Measurements from ENCODE around the gene FCHSD2. TPM values are rescaled to one million over a fixed set of nuclear protein-coding genes. Genes with fewer than 3 reads are reported as not detected.

FCHSD2 gene
- total RNA-seq, 1 donor = 34.0 TPM

DNA sequence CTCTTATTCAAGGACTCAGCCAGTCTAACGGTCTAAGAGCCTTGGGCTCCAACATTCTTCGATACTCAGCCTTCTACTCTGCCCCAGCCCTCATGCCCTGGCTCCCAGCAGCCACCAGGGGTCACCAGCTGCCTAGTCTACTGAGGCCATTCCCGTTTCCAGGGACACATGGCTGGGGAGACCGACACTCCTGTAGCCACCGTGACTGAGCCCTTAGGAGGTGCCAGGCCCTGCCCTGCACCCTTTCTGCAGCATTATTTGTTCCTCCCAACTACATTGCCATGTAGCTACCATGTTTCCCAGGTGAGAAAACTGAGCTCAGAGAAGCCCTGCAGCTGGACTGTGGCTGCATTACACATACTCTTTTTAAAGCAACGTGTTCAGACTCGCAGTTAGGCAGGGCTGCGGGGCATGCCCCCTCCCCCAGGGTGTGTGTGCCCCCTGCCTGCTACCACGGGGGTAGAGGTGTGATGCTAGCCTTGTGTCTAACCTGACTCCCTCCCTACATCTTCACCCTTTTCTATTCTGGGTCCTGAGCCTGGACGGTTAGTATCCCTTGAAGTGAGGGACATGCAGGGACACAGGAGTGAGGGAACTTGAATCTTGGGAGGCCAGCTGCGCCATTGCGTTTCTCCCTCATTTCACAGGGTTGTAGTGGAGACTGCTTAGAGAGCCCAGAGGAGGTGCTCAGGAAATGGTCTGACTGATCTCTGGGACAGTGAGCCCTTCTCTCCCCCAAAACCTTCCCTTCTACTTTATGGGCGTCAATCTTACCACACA, 310.4 kb downstream of the FCHSD2 start:
- peaks cover 10% of the 10 kb centered on the region for H3K36me3 ChIP-seq (ENCODE audit: insufficient read depth, low read length)
- TF ChIP-seq, protein P1, sequence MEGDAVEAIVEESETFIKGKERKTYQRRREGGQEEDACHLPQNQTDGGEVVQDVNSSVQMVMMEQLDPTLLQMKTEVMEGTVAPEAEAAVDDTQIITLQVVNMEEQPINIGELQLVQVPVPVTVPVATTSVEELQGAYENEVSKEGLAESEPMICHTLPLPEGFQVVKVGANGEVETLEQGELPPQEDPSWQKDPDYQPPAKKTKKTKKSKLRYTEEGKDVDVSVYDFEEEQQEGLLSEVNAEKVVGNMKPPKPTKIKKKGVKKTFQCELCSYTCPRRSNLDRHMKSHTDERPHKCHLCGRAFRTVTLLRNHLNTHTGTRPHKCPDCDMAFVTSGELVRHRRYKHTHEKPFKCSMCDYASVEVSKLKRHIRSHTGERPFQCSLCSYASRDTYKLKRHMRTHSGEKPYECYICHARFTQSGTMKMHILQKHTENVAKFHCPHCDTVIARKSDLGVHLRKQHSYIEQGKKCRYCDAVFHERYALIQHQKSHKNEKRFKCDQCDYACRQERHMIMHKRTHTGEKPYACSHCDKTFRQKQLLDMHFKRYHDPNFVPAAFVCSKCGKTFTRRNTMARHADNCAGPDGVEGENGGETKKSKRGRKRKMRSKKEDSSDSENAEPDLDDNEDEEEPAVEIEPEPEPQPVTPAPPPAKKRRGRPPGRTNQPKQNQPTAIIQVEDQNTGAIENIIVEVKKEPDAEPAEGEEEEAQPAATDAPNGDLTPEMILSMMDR (IDR thresholded peaks at IDR 0.05; ENCODE audit: extremely low read depth, low read depth, low read length) = peak; percentile 95
- H4K20me1 ChIP-seq (ENCODE audit: insufficient read depth, low read length) = no peaks in the 10 kb centered on the region
- H3K4me1 ChIP-seq (ENCODE audit: insufficient read depth, low read length) = peaks cover 35% of the 10 kb centered on the region
- H3K27me3 ChIP-seq (ENCODE audit: insufficient read depth, low read length) = no peaks in the 10 kb centered on the region
- H3K4me2 ChIP-seq (ENCODE audit: insufficient read depth, low read length) = no peak overlapping the region
- DNase-seq (ENCODE audit: insufficient read length, low spot score, missing footprints) = peak; percentile 92
- H3K79me2 ChIP-seq (ENCODE audit: insufficient read depth, low read length) = no peaks in the 10 kb centered on the region
- H3K9me3 ChIP-seq (ENCODE audit: low read depth, low read length) = no peaks in the 10 kb centered on the region
- H2AFZ ChIP-seq (ENCODE audit: low read length) = no peak overlapping the region
- H3K27ac ChIP-seq (ENCODE audit: low read depth, low read length) = no peak overlapping the region
- H3K4me3 ChIP-seq (ENCODE audit: insufficient read depth, low read length) = no peak overlapping the region

DNA sequence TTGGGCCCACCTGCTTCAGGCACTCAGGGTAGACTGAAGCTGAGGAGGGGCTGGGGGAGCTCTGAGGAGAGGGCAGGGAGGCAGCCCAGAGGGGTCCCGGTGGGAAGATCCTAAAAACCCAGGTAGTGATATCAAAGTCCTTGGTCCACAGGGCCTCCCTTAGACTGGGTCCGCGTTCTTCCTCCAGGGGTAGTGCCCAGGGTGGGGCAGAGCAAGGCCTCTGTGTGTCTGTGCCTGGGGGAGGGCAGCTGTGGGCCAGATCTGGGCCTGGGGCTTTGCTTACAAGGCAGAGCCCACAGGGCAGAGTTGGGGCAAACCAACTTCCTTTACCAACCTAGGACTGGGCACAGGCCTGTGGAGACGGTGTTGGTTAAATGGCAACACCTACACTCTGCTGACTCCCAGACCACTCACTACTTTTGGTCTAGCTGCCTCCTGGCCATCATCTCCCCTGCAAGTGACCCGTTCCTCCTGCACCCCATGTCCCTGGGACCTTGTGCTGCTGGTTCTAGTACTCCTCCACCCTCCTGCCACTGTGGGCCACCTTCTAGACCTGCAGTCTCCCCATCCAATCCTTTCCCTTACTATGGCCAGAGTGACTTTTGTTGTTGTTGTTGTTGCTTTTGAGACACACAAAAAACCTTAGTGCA, 312.1 kb downstream of the FCHSD2 start:
- TF ChIP-seq, protein P1 (IDR thresholded peaks at IDR 0.05; ENCODE audit: extremely low read depth, low read depth, low read length) = no peak
- peak; percentile 10 for DNase-seq (ENCODE audit: insufficient read length, low spot score, missing footprints)
- no peaks in the 10 kb centered on the region for H4K20me1 ChIP-seq (ENCODE audit: insufficient read depth, low read length)

DNA sequence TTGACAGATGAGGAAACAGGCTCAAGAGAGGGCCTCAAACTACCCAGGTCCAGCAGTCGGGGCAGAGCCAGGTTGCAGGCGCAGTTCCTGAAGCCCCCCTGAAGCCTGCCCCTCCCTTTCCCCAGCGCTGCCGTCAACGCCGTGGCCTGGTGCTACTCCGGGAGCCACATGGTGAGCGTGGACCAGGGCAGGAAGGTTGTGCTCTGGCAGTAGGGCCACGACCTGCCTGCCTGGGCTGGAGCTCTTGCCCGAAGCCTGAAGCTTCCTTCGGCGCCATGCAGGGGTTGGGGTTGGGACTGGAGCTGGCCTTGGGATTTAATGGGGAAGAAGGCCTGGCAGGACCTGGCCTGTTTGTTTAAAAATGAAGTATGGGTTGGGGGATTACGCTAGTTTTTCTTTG, 312.9 kb downstream of the FCHSD2 start:
- Histone ChIP-seq H4K20me1 (ENCODE audit: insufficient read depth, low read length) (no peaks in the 10 kb centered on the region), H3K4me1 (ENCODE audit: insufficient read depth, low read length) (peaks cover 15% of the 10 kb centered on the region), H3K36me3 (ENCODE audit: insufficient read depth, low read length) (peaks cover 13% of the 10 kb centered on the region), H3K4me2 (ENCODE audit: insufficient read depth, low read length) (no peak overlapping the region), H3K27ac (ENCODE audit: low read depth, low read length) (no peak overlapping the region), H3K9me3 (ENCODE audit: low read depth, low read length) (no peaks in the 10 kb centered on the region), H2AFZ (ENCODE audit: low read length) (no peak overlapping the region), H3K27me3 (ENCODE audit: insufficient read depth, low read length) (no peaks in the 10 kb centered on the region), H3K79me2 (ENCODE audit: insufficient read depth, low read length) (no peaks in the 10 kb centered on the region), H3K4me3 (ENCODE audit: insufficient read depth, low read length) (no peak overlapping the region)
- peak; percentile 18 for DNase-seq (ENCODE audit: insufficient read length, low spot score, missing footprints)
- TF ChIP-seq, protein P1 (IDR thresholded peaks at IDR 0.05; ENCODE audit: extremely low read depth, low read depth, low read length) = no peak

More for the DNA sequence above, 312.1 kb downstream of the FCHSD2 start:
- Histone ChIP-seq H3K4me2 (ENCODE audit: insufficient read depth, low read length) (no peak overlapping the region), H3K4me3 (ENCODE audit: insufficient read depth, low read length) (no peak overlapping the region), H3K9me3 (ENCODE audit: low read depth, low read length) (no peaks in the 10 kb centered on the region), H3K79me2 (ENCODE audit: insufficient read depth, low read length) (no peaks in the 10 kb centered on the region), H3K27ac (ENCODE audit: low read depth, low read length) (no peak overlapping the region), H2AFZ (ENCODE audit: low read length) (no peak overlapping the region), H3K36me3 (ENCODE audit: insufficient read depth, low read length) (peaks cover 13% of the 10 kb centered on the region), H3K27me3 (ENCODE audit: insufficient read depth, low read length) (no peaks in the 10 kb centered on the region), H3K4me1 (ENCODE audit: insufficient read depth, low read length) (peaks cover 18% of the 10 kb centered on the region)

DNA sequence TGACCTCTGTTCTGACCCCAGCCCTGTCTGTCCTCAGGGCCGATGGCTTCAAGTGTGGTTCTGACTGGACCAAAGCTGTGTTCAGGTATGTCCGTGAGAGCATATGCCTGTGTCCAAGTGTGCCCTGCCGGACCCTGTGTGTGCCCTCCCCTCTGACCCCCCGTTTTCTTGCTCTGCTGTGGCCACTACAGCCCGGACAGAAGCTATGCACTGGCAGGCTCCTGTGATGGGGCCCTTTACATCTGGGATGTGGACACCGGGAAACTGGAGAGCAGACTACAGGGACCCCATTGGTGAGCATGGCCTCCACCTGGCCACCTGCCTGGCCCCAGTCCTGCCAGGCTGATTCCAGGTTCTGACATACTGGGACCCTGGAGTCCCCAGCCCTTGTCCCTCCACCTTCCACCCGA, 313.4 kb downstream of the FCHSD2 start:
- Histone ChIP-seq H3K4me3 (ENCODE audit: insufficient read depth, low read length) (no peak overlapping the region), H3K79me2 (ENCODE audit: insufficient read depth, low read length) (no peaks in the 10 kb centered on the region), H3K9me3 (ENCODE audit: low read depth, low read length) (no peaks in the 10 kb centered on the region), H4K20me1 (ENCODE audit: insufficient read depth, low read length) (peaks cover 3% of the 10 kb centered on the region), H3K27ac (ENCODE audit: low read depth, low read length) (peak overlapping the region; percentile 45), H3K4me2 (ENCODE audit: insufficient read depth, low read length) (no peak overlapping the region), H2AFZ (ENCODE audit: low read length) (no peak overlapping the region), H3K4me1 (ENCODE audit: insufficient read depth, low read length) (peaks cover 15% of the 10 kb centered on the region), H3K27me3 (ENCODE audit: insufficient read depth, low read length) (no peaks in the 10 kb centered on the region), H3K36me3 (ENCODE audit: insufficient read depth, low read length) (peaks cover 13% of the 10 kb centered on the region)
- TF ChIP-seq, protein P1 (IDR thresholded peaks at IDR 0.05; ENCODE audit: extremely low read depth, low read depth, low read length) = no peak
- peak; percentile 71 for DNase-seq (ENCODE audit: insufficient read length, low spot score, missing footprints)
